Jurkat, Clone E6-1 (cell line): ENCODE results near the gene PRRX2.

Experiments used
- DNase-seq: peaks from one replicate; pipeline ENCODE4 v3.0.0-alpha.2; 2011; ENCODE audit warnings: low read depth, low spot score
- H3K4me3 ChIP-seq: 2 replicates; pipeline ENCODE4 v1.5.1; 2011; ENCODE audit warnings: mild to moderate bottlenecking, low read length, control low read depth, moderate library complexity

The PRRX2 gene

DNA sequence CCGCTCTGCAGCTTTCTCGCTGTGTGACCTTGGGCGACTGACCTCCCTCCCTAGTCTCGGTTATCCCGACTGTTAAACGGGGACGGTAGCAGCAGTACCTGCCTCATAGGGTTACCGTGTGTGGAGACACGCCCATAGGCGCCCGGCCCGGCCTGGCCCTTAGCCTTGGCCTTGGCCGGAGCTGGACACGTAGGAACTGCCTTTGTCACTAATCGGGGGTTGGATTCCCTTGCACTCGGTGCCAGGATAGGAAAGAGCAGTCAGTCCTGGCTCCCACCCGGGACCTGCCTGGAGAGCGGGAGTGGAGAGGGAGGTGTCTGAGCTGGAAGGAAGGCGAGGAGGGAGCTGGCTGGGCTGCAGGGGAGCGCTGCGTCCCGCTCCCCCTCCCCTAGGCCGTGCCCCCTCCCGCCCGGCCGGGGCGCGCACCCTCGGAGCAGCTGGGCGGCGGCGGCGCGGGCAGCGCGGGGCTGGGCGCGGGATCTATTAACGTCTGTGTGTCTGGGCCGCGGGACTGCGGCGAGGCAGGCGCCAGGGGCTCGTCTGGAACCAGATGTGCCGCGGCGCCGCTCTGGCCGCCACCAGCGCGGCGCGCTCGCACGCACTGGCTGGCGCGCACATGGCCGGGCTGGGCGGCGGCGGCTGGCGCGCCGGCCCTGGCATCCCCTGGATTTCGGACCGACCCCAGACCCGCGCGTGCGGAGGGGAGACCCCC, 31.7 kb downstream of the PRRX2 start:
- no peak for DNase-seq
- no peak overlapping the region for H3K4me3 ChIP-seq

DNA sequence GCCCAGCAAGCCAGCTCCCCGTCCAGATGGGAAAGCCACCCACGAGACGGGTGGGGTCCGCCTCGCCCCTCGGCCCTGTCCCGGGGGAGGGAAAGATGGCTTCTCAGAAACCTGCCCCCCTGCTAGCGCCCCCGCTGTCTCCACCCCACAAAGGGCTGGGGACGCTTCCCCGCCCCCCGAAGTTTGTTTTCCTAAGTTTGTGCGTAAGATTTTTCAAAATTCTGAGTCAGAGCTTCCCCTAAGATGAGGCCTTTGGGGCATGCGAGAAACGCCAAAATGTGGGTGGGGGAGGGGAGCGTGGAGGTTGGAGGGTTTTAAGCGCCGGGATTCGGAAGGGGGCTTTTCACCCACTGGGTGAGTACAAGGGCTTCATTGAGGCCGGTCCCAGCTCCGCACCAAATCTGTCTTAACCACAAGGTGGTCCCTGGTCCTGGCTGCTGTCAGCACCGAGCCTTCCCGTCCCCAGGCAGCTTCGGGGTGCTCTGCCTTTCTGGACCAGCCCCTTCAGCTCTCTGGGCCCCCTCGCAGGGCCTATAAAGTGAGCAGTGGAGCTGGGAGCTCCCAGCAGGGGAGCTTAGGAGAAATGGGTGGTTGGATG, 32.3 kb downstream of the PRRX2 start:
- DNase-seq: no peak
- H3K4me3 ChIP-seq: no peak overlapping the region

- DNase-seq: no peak
These were observed 32.9 kb downstream of the PRRX2 start for GRCh38 chr9:129698254-129698757.

GRCh38 chr9:129701054-129701453, 35.6 kb downstream of the PRRX2 start:
- H3K4me3 ChIP-seq: no peak overlapping the region

More at GRCh38 chr9:129698254-129698757, 32.9 kb downstream of the PRRX2 start:
- H3K4me3 ChIP-seq: no peak overlapping the region

DNA sequence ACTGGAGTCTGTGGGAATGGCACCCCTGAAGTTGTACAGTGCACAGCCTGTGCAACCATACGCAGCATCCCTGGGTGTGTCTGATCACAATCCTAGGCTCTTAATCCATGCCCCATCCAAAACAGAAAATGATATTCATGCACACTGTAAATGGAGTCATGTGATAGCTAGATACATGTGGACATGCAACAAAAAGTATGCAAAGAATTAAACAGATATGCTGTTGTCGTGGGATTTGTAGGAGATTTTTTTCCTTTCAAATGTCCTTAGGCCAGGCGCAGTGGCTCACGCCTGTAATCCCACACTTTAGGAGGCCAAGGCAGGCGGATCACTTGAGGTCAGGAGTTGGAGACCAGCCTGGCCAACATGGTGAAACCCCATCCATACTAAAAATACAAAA, 36.1 kb downstream of the PRRX2 start:
- no peak overlapping the region for H3K4me3 ChIP-seq
- DNase-seq: no peak

More at GRCh38 chr9:129701054-129701453, 35.6 kb downstream of the PRRX2 start:
- DNase-seq: no peak

- H3K4me3 ChIP-seq: no peak overlapping the region
- no peak for DNase-seq
These were observed 37.4 kb downstream of the PRRX2 start for GRCh38 chr9:129702589-129703520.

DNA sequence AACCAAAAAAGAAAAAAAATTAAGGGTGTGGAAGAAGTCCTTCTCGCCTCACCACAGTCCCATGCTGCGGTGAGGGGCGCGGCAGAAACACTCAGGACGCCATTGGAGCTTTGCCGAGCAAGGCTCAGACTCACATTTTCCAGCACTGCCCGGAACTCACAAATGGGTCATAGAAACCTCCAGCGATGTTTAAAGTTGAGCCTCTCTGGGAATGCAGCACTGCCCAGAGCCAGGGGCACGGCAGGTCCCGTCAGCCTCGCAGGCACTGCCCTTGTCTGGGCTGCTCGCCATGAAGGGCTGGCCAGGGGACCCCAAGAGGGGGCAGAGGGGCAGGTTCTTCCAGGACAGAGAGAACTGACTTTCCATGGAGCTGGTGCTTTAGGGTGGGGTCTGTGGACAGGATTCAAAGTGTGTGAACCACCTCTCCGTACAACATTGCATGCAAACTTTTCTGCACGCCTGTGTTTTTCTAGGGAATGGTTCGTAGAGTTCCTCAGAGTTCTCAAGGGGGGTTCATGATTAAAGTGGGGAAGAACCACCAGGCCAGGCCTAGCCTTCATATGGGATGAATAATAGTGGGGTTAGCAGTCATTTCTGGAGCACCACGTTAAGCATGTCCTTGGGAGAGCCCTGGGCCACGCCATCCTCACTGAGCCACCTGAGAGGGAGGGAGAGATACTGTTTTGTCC, 38.4 kb downstream of the PRRX2 start:
- H3K4me3 ChIP-seq: no peak overlapping the region
- no peak for DNase-seq

DNA sequence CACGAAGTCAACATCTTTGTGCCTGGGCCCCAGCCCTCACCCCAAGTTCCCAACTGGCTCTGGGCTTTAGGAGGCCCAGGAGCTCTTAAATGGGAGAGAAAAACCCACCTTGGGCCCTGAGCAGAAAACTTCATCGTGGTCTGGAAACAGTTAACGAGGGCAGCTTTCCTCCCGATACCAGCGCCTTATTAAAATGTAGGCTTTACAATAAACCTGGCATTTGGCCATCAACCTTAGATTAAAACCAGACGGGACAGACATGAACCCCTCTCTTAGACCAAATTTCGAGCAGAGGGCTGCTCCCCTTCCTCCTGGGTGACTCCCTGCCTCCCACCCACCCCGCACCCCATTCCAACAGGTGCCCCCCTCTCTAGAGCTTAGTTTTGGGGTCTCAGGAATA, 39.4 kb downstream of the PRRX2 start:
- no peak overlapping the region for H3K4me3 ChIP-seq
- DNase-seq: no peak

GRCh38 chr9:129708793-129709192, 43.3 kb downstream of the PRRX2 start:
- DNase-seq: no peak

DNA sequence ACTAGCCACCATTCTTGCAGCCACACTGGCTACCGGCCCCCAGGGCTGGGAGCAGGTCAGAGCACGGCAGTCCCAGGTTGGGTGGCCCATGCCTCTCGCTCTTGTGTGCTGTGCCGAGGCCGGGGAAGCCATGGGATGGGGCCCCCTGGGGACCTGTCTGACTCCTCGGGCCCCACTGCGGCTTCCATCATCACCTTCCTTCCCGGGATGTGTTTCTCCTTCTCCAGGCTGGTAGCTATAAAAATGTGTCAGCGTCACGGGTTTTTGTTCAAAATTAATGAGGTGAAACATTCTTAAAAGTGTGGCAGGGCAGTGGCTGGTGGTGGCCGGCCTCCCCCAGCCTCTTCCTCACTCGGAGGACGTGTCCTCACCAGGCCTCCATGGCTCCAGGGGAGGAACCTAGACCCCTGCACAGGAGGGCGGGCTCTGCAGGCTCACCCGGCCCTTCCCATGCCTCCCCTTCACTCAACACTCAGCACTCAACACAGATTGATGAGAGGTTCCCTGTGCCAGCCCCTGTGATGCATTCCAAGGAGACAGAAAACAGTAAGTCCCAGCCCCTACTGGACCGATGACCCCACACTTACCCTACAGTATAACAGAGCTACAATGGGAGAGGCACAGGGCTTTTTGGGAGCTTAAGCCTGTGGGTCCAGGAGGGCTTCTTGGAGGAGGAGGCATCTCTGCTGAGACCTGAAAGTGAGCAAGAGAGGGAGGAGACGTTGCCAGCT, 44.2 kb downstream of the PRRX2 start:
- DNase-seq: no peak
- H3K4me3 ChIP-seq: no peak overlapping the region

More at GRCh38 chr9:129708793-129709192, 43.3 kb downstream of the PRRX2 start:
- H3K4me3 ChIP-seq: no peak overlapping the region

GRCh38 chr9:129710169-129710453, 44.7 kb downstream of the PRRX2 start:
- no peak for DNase-seq
- H3K4me3 ChIP-seq: no peak overlapping the region

- H3K4me3 ChIP-seq: no peak overlapping the region
- no peak for DNase-seq
These were observed 47.4 kb downstream of the PRRX2 start for GRCh38 chr9:129712634-129713401.

GRCh38 chr9:129713402-129713679, 47.9 kb downstream of the PRRX2 start:
- no peak overlapping the region for H3K4me3 ChIP-seq
- DNase-seq: no peak

DNA sequence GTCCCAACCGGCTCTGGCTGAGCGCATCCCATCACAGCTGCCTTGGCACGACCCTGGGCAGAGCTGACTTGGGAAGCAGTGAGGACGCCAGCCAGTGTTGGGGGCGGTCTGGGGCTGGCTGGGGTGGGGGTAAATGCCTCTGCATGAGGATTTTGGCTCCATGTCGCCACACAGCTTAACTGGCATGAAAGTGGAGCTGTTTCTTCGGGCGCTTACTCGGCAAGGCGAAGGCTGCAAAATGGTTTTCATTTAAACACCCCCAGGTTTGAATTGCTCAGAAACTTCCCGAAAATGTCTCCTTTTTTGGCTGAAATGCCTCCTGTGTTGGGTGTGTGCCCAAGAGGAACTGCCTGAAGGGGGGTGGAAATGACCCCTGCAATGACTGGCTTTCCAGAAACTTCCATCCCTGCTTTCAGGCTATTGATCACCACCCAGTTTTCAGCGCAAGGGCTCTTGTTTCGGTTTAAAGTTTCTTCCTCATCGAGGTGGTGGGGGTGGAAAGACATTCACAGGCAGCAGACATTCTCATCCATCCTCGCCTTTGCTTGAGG, 49.1 kb downstream of the PRRX2 start:
- DNase-seq: no peak
- no peak overlapping the region for H3K4me3 ChIP-seq

- no peak for DNase-seq
These were observed 50.6 kb downstream of the PRRX2 start for GRCh38 chr9:129716091-129716490.

DNA sequence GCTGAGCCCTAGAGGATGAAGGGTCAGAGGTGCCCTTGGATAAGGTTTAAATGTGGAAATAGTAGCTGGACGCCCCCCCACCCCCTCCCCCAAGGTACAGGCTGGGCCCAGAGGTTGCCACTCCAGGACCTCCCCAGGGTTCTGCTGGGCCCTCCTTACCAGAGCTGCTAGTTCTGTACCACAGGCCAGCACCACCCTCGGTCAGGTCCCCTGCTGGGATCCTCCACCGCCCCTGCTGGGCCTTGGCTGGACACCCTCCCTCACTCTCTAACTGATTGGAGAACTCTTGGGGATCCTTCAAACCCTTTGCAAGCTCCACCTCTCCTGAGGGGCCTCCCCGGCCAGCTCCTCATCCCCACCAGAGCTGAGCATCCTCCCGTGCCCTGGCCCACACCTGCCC, 52.5 kb downstream of the PRRX2 start:
- no peak for DNase-seq
- H3K4me3 ChIP-seq: no peak overlapping the region

More at GRCh38 chr9:129716091-129716490, 50.6 kb downstream of the PRRX2 start:
- H3K4me3 ChIP-seq: no peak overlapping the region

- H3K4me3 ChIP-seq: no peak overlapping the region
- no peak for DNase-seq
These were observed 53.2 kb downstream of the PRRX2 start for GRCh38 chr9:129718647-129719046.

GRCh38 chr9:129719135-129719534, 53.7 kb downstream of the PRRX2 start:
- H3K4me3 ChIP-seq: no peak overlapping the region
- DNase-seq: no peak
